SHP77 (cell line): ENCODE results near the gene EPM2A.

Source experiments
- DNase-seq, 2 experiments: peaks; one replicate each; lab custom pipeline; 2025; lab: John Stamatoyannopoulos, UW

The EPM2A gene

DNA sequence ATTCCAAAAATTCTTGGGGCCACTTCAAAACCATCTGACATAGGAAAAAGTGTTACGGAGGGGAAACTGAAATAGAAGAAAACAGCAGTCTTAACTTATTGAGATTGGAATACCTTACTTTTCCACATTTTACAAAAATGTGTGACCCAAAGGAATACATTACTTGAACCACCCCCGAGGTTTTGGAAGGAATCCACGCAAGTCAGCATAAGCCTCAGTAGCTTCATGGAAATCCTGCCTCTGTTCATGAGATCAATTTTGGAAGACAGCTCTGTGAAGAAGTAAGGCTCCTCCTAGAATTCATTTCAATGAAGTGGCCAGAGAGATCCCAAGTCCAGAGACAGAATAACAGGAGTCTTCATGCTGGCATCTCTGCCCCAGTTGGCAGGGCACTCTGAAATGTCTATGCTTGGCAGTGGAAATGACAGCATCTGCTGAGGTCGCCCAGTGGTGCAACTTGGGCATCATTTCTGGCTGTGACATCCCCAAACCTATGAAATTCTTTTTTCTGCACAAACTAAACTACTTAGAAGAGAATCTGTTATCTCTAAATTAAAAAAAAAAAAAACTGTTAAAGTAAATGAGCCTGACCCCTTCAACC lies 132.5 kb downstream of the EPM2A start:
- DNase-seq, result no peak

DNA sequence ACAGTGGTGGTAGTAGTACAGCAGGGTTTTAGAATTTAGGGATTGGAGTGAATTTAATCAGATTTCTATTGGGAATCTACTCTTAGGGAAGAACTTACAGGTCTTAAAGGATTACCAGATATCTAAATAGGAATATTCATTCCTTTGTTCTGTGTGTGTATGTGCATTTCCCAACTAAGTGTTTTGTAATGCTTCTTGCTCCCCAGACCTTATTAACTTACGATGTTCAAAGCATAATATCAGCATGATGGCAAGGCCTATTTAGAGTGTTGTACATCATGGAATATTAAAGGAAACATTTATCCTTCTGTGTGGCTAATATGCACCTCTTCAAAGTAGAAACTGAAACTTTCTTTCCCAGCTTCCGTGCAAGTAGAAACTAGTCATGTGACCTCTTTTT lies 133.9 kb downstream of the EPM2A start:
- no peak for DNase-seq

DNA sequence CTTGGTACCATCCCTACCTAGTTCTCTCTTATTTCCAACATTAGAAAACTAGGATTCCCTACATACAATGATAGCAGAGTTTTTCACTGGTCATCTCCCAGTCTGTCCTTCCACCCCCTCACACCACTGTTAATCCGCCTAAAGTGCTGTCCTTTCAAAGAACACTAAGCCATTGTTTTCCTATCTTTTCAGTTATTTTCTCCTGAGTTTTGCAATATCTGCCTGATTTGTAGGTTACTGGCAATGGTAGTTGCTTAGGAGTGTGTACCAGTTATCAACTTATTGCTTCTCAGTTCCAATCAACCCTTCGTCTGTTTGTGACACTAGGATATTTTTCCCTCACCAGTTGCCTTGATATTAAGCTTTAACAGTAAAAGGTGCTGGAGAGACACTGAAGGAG lies 135.0 kb downstream of the EPM2A start:
- DNase-seq, result no peak

DNA sequence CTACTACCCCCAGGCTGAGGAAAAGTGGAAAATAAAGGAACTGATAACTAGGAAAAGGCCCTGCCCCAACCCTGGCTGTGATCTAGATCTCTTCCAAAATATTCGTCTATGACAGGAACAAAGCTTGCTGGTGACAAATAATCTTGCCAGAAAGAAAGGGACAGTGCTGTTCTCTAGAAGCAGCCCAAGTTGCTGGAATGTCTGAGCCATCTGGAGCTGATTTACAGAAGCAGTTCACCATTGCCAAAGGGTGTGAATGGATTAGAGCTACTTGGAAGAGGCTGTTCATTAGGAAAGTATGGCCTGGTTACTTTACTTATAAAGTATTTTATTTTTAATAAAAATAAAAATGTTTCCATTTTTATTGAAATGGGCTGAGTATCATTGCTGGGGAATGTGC lies 146.3 kb downstream of the EPM2A start:
- no peak for DNase-seq

DNA sequence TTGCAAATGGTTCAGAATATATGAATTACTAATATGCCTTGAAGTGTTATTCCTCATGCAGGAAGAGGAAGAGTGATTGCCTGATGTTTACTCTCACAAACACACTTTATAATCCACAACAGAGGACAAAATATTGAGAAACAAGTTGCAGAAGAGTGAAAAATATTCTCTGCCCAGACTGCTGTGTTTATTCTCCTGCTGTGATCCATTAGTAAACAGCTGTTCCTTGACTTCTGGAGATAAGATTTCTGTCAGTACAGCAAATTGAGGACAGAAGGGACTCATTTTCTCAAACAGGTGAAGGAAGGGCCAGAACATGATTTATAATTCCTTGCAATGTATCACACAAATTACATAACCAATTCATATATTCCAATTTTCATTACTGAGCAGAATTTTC lies 148.0 kb downstream of the EPM2A start:
- DNase-seq, result no peak

DNA sequence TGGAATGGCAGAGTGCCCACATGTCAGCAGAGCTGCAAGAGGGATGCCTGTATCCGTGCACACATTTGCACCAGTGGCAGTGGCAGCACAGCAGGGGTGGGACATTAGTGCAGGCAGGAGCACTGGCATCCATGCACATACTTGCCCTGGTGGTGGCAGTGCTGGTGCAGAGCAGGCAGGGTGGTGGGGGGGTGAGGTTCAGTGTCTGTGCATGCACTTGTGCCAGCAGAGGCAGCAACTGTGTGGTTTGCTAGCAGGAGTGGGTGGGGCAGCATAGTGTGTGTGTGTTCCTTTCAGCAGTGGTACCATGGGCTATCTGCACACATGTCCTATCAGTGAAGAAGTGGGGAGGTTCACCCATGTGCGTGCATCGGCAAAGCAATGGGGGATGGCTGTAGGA lies 151.6 kb downstream of the EPM2A start:
- DNase-seq, result no peak
